AG10803 (cell line): ENCODE measurements around the gene NLRP6.
"Not testable (repeated sequence)": the region's sequence is repeated elsewhere in the genome, so short reads cannot be mapped to it uniquely, and the experiment has no call there.

Experiments used
- DNase-seq: peaks from one replicate; pipeline ENCODE4 v3.0.0; 2010; ENCODE audit warnings: low read depth
- H3K4me3 ChIP-seq: 2 replicates; pipeline ENCODE4 v1.5.1; 2011; ENCODE audit warnings: mild to moderate bottlenecking, low read length, control low read depth
- CTCF ChIP-seq: conservative IDR thresholded peaks from 2 replicates; pipeline ENCODE4 v1.5.1; 2011; ENCODE audit warnings: mild to moderate bottlenecking, low read length, control low read depth, inconsistent platforms

Gene NLRP6

DNA sequence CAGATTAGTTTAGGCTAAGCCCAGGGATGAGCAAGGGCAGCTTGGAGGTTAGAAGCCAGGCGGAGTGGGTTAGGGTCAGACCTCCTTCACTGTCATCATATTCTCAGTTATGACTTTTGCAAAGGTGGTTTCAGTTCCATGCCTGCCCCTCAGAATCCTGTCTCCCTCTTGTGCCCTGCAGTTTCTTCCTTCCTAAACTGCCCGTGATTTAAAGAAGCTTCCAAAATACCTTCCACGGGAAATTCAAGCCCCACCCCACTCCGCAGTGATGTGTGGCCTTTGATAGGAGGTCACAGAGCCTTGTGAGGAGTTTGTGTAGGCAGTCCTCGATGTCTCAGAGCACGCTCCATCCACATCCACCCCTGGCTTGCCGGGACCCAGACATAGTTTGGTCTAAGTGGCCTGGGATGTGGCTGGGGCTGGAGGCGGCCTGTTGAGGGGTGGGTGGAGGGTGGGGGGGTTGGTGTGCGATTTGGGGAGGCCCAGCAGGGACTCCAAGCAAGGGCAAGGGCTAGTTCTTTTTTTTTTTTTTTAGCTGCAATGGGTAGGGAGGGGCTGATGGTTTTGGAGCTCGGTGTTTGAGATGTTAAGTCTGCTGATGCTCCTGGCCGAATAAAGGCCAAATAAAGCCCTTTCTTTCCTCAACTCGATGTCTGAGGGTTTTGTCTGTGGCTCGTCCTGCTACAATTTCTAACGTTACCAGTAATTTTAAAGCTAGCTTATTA lies 34.0 kb downstream of the NLRP6 start:
- no peak for TF ChIP-seq CTCF
- H3K4me3 ChIP-seq = peak overlapping the region; percentile 33

GRCh38 chr11:313304-313786 lies 35.1 kb downstream of the NLRP6 start:
- H3K4me3 ChIP-seq = peak overlapping the region; percentile 80
- TF ChIP-seq CTCF = no peak
- DNase-seq = no peak

More for the DNA sequence above, 34.0 kb downstream of the NLRP6 start:
- DNase-seq = no peak

GRCh38 chr11:313787-314553 lies 35.8 kb downstream of the NLRP6 start, which contains the start of gene IFITM1:
TSS of gene IFITM1 (plus strand) at chr11:314040. CDS start at chr11:314171, 131 bp downstream.
- peak within 1 kb of the TSS; percentile 80 for H3K4me3 ChIP-seq
- peak; percentile 83 for DNase-seq
- TF ChIP-seq CTCF = no peak

DNA sequence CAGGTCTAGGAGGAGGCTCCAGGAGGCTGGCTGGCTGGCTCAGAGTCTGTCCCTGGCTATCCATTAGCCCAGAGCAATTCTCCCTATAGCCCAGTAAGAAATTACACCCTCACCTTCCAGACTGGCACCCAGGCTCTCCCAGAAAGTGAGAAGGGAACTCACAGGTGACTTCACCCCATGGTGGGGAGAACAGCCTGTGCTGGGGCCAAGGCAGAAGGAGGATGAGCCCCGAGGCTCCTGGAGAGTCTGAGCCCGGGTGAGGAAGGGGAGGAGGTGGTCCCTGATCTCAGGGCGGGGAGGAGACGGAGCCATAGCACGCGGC lies 36.3 kb downstream of the NLRP6 start:
- peak overlapping the region; percentile 80 for H3K4me3 ChIP-seq
- DNase-seq = not testable (repeated sequence)

DNA sequence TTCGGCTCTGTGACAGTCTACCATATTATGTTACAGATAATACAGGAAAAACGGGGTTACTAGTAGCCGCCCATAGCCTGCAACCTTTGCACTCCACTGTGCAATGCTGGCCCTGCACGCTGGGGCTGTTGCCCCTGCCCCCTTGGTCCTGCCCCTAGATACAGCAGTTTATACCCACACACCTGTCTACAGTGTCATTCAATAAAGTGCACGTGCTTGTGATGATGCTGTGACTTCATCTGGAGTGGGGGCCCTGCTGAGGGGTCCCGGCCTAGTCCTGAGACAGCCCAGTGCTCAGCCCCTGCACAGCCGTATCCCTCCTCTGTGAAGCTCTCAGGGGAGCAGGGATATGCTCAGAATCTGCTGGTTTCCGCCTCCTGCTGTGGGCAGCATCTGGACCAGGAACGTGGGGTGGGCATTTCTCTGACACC lies 36.9 kb downstream of the NLRP6 start:
- TF ChIP-seq CTCF = no peak
- DNase-seq = no peak
- peak overlapping the region; percentile 80 for H3K4me3 ChIP-seq

DNA sequence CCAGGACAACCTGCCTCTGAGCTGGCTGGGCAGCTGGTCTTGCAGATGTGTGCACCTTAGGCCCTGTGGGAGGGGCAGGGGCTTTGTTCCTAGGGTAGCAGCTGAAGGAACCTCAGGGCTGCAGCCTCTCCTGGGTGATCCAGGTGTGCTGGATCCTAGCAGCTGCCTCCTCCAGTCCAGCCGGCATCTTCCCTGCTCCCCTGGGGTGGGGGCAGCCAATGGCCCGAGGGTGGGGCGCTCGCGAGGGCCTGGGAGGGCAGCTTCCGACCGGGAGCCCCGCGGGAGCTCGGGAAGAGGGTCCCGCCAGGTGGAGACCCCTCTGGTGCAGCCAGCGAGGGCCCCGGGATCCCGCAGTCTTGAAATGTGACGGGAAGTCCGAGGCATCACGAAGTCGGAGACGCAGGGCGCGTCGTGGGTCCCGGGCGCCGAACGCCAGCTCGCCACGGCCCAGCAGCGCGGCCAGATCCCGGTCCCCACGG lies 37.3 kb downstream of the NLRP6 start:
- TF ChIP-seq CTCF = no peak
- peak overlapping the region; percentile 80 for H3K4me3 ChIP-seq
- no peak for DNase-seq

DNA sequence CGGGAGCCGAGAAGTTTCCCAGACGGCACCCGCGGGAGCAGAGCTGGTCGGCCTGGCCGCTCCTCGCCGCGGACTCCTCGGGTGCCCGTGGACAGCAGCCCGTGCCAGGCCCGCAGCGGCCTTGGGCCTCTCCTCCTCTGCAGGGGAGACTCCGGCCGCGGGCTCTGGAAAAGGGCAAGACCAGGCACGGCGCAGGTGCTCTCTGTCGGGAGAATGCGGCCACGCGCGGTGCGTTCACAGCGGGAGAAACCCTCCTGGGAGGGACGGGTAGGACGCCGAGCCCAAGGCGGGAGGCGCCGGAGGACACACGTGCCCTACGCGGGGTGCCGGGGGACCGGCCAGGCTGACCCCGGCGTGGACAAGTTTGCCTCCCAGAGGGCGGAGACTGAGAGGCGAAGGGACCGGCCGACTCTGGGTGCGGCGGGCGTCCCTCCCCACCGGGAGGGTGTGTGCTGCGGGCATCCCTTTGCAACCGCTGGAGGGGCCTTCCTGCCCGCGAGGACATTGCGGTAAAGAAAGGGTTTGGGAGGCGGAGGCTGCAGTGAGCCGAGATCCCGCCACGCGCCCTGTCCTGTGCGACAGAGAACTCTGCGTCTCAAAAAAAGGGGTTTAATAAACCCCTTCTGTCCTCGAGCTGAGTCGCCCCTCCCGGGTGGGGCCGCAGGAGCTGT lies 38.0 kb downstream of the NLRP6 start:
- TF ChIP-seq CTCF = no peak
- peak overlapping the region; percentile 46 for H3K4me3 ChIP-seq
- no peak for DNase-seq
